Kidney (tissue), 14 donors: ENCODE measurements around the gene DEAF1. TPM values are rescaled to one million over a fixed set of nuclear protein-coding genes. Genes with fewer than 3 reads are reported as not detected.

Experiments
- DNase-seq, 5 donors: peaks; one replicate each; pipeline ENCODE4 v3.0.0-alpha.2; 2013 to 2020
- FAIRE-seq: peaks from 2 replicates; lab custom pipeline; 2012; peaks lifted over from hg19 to GRCh38; lab: Jason Lieb, UNC
- H3K27ac ChIP-seq, 2 donors: one replicate each; pipeline ENCODE4 v1.7.0; 2013; ENCODE audit warnings: low read depth in 2 of 2, low read length in 2 of 2, inconsistent platforms in 1 of 2
- H3K27me3 ChIP-seq: one replicate; pipeline ENCODE4 v1.7.1; 2013; ENCODE audit warnings: low read length, inconsistent platforms; ENCODE audit not compliant: control insufficient read depth, insufficient read depth
- H3K36me3 ChIP-seq, 3 donors: one replicate each; pipeline versions ENCODE4 v1.7.0 to v1.7.1; 2013; ENCODE audit warnings: low read length in 3 of 3, control low read depth in 1 of 3, inconsistent platforms in 1 of 3; ENCODE audit not compliant: insufficient read depth in 3 of 3, control insufficient read depth in 2 of 3
- H3K4me1 ChIP-seq, 3 donors: one replicate each; pipeline versions ENCODE4 v1.7.0 to v1.7.1; 2013; ENCODE audit warnings: low read length in 3 of 3, inconsistent platforms in 1 of 3, low read depth in 1 of 3; ENCODE audit not compliant: control insufficient read depth in 2 of 3, insufficient read depth in 2 of 3
- H3K4me3 ChIP-seq, 3 donors: one replicate each; pipeline versions ENCODE4 v1.7.0 to v1.8.1; 2013; ENCODE audit warnings: low read length in 3 of 3, control low read depth in 1 of 3, inconsistent platforms in 1 of 3
- H3K9ac ChIP-seq, 3 donors: one replicate each; pipeline versions ENCODE4 v1.7.0 to v1.7.1; 2013; ENCODE audit warnings: low read length in 3 of 3, control low read depth in 1 of 3, inconsistent platforms in 1 of 3
- H3K9me3 ChIP-seq, 3 donors: one replicate each; pipeline versions ENCODE4 v1.7.0 to v1.7.1; 2013; ENCODE audit warnings: low read length in 3 of 3, control low read depth in 1 of 3, inconsistent platforms in 1 of 3; ENCODE audit not compliant: control insufficient read depth in 2 of 3, insufficient read depth in 1 of 3
- intact Hi-C: fragments of 100-400 bp; cut with DNase I; formaldehyde crosslinking; loops from one replicate; pipeline ENCODE4 v1.11.1; 2022
- polyA plus RNA-seq: library from polyadenylated mRNA; stranded (reverse); fragments of 350-450 nt; fragmentation: Illumina TruSeq; extraction: RNeasy Lipid Tissue Mini Kit (QIAGEN cat#74804); gene quantifications from one replicate; pipeline ENCODE4 v1.2.3, GENCODE V29; 2014; ENCODE audit warnings: low read depth, low replicate concordance; ENCODE audit not compliant: insufficient read depth
- total RNA-seq: library from RNA; stranded (reverse); fragmentation: NEBNext Ultra II Directional; extraction: Animal tissue kit (Norgen Biotek cat#: 25700); gene quantifications from one replicate; pipeline ENCODE4 v1.2.1, GENCODE V29; 2021
- TF ChIP-seq, protein P1 (sequence below): IDR thresholded peaks from 3 replicates; pipeline ENCODE4 v1.5.1; 2012; ENCODE audit warnings: mild to moderate bottlenecking, moderate library complexity, borderline replicate concordance; ENCODE audit not compliant: insufficient read depth; ENCODE audit errors: extremely low read depth
- donor health status: control.
- donor health status: control.
- donor health status: control.
- donor health status: control.
- donor health status: control.
- donor health status: DM: yes; HTN: yes; CAD: no.
- donor health status: Normal renal cell carcinoma (clear cell type).

DEAF1 gene
- total and polyA plus RNA-seq, 2 donors from 2014 or later: 30.2 to 54.5 TPM

DNA sequence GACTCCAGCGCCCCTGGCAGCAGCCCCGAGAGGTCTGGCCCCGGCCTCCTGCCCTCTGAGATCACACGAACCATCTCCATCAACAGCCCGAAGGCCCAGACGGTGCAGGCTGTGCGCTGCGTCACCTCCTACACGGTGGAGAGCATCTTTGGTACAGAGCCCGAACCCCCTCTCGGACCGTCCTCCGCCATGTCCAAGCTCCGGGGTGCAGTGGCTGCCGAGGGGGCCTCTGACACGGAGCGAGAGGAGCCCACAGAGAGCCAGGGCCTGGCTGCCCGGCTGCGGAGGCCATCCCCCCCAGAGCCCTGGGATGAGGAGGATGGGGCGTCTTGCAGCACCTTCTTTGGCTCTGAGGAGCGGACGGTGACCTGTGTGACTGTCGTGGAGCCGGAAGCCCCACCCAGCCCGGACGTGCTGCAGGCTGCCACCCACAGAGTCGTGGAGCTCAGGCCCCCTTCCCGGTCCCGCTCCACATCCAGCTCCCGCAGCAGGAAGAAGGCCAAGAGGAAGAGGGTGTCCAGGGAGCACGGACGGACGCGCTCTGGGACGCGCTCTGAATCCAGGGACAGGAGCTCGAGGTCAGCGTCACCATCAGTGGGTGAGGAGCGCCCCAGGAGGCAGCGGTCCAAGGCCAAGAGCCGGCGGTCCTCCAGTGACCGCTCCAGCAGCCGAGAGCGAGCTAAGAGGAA lies 86.9 kb downstream of the DEAF1 start:
- DNase-seq: peak in 1 of 5 donors; percentile 77
- Histone ChIP-seq H3K9ac (no peak overlapping the region), H3K27me3 (no peaks in the 10 kb centered on the region), H3K9me3 (no peaks in the 10 kb centered on the region), H3K36me3 (peaks cover 2 to 63% (median 29%) of the 10 kb centered on the region in 3 donors), H3K4me1 (peaks cover 0 to 4% (median 0%) of the 10 kb centered on the region in 3 donors), H3K27ac (no peak overlapping the region), H3K4me3 (no peak overlapping the region)
- no peak for FAIRE-seq
- TF ChIP-seq, protein P1, sequence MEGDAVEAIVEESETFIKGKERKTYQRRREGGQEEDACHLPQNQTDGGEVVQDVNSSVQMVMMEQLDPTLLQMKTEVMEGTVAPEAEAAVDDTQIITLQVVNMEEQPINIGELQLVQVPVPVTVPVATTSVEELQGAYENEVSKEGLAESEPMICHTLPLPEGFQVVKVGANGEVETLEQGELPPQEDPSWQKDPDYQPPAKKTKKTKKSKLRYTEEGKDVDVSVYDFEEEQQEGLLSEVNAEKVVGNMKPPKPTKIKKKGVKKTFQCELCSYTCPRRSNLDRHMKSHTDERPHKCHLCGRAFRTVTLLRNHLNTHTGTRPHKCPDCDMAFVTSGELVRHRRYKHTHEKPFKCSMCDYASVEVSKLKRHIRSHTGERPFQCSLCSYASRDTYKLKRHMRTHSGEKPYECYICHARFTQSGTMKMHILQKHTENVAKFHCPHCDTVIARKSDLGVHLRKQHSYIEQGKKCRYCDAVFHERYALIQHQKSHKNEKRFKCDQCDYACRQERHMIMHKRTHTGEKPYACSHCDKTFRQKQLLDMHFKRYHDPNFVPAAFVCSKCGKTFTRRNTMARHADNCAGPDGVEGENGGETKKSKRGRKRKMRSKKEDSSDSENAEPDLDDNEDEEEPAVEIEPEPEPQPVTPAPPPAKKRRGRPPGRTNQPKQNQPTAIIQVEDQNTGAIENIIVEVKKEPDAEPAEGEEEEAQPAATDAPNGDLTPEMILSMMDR: no peak
- intact Hi-C loops: no loop called here

DNA sequence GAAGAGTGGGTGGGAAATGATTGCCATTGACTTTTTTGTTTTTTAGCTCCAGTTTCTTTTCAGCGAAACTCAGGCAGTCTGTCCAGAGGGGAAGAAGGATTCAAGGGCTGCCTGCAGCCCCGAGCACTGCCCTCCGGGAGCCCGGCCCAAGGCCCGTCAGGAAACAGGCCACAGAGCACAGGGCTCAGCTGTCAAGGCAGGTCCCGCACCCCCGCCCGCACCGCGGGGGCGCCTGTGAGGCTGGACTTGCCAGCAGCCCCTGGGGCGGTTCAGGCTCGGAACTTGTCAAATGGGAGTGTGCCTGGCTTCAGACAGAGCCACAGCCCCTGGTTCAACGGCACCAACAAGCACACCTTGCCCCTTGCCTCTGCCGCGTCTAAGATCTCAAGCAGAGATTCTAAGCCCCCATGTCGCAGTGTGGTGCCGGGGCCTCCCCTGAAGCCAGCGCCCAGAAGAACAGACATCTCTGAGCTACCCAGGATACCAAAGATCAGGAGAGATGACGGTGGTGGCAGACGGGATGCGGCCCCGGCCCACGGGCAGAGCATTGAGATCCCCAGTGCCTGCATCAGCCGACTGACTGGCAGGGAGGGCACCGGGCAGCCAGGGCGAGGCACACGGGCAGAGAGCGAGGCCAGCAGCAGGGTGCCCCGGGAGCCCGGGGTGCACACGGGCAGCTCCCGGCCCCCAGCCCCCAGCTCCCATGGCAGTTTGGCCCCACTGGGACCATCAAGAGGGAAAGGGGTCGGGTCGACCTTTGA lies 87.8 kb downstream of the DEAF1 start:
- TF ChIP-seq, protein P1: no peak
- peaks cover 0 to 4% (median 0%) of the 10 kb centered on the region in 3 donors for H3K4me1 ChIP-seq
- H3K27ac ChIP-seq: no peak overlapping the region

DNA sequence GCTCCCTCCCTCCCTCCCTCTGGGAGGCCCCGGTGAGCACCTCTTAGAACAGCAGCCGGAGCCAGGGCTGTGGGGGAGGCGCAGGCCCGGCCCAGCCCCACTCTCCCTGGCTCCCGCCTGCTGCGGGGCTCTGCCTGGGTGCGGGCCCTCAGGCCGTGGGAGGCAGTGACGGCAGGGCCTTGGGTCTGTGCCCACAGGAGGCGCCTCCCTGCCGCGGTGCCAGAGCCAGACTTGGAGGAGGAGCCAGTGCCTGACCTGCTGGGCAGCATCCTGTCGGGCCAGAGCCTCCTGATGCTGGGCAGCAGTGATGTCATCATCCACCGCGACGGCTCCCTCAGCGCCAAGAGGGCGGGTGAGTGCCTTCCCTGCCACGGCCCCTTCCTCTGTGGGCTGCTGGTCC lies 88.8 kb downstream of the DEAF1 start:
- no peak overlapping the region for H3K9ac ChIP-seq
- TF ChIP-seq, protein P1: no peak

More for the DNA sequence above, 87.8 kb downstream of the DEAF1 start:
- no peaks in the 10 kb centered on the region for H3K9me3 ChIP-seq
- H3K9ac ChIP-seq: no peak overlapping the region
- no peak for FAIRE-seq
- H3K36me3 ChIP-seq: peaks cover 2 to 59% (median 27%) of the 10 kb centered on the region in 3 donors
- intact Hi-C loops: no loop called here
- no peaks in the 10 kb centered on the region for H3K27me3 ChIP-seq
- no peak for DNase-seq
- no peak overlapping the region for H3K4me3 ChIP-seq

More for the DNA sequence above, 88.8 kb downstream of the DEAF1 start:
- intact Hi-C loops: no loop called here
- Histone ChIP-seq H3K4me1 (peaks cover 0 to 2% (median 0%) of the 10 kb centered on the region in 3 donors), H3K36me3 (peaks cover 2 to 55% (median 27%) of the 10 kb centered on the region in 3 donors), H3K27ac (no peak overlapping the region), H3K9me3 (no peaks in the 10 kb centered on the region), H3K27me3 (no peaks in the 10 kb centered on the region), H3K4me3 (no peak overlapping the region)
- FAIRE-seq (no peak), DNase-seq (peak in 1 of 5 donors; percentile 74)
